Activated T-cell treated with anti-CD3 and anti-CD28 coated beads, Interleukin-2, amount 50 U/mL, for 48 hours (primary cell): ENCODE measurements around the gene SPRYD4.
"Not testable (repeated sequence)": the region's sequence is repeated elsewhere in the genome, so short reads cannot be mapped to it uniquely, and the experiment has no call there.

Experiments used
- DNase-seq, 2 experiments: peaks; one replicate each; pipeline ENCODE4 v3.0.0-alpha.2; 2020

The SPRYD4 gene

DNA sequence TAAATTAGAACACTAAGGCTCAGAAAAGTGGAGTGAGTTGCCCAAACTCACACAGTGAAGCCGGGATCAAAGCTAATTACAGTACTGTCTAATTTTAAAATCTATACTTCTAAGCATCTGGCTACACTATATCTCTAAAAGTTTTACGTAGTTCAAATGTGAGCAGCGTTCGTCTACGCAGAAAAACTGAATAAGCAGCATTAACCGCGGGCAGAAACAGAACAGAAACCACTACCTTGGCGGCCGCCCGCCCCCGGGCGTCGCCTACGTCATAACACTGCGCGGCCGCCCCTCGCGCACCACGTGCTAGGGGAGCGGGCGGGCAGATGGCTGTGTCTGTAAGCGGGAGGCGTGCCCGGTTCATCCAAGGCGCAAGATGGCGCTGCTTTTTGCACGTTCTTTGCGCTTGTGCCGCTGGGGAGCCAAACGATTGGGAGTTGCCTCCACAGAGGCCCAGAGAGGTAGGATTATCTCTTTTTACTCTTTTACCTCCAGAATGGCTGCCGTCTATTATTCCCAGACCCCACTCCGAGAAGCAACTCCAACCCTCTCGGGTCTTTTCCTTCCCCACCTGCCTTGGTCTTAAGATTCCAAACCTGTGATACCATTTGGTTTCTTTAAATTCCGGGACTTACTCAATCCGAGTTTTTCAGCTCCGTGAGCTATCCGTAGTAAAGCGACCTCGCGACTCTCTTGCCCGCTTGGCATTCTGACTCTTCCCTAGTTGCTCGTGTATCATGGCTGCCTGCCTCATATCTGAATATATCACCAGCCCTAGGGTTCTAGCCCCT is at the start of gene SPRYD4:
Gene SPRYD4, plus strand, starts transcription at position 363 of the 791 bp plus-strand sequence. Its CDS starts 14 bp downstream, at position 377.
- DNase-seq, result peak; percentile 94 to 96

DNA sequence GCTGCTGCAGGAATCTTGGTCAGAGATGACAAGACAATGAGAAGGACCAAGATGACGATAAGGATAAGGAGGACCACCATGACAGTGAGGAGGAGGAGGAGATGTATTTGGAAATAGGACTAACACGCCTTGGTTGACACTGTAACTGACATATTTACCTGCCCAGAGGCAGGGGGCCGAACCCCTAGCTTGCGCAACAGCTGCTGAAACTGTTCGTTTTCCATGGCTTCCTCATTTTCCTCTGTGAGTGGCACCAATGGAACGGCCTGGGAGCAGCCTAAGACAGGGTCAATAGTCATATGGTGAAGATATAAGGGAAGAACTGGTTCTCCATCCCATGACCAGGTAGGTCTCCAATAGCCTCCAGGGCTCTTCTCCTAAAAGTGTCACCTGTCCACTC is 48.0 kb upstream of the SPRYD4 start:
- no peak for DNase-seq

DNA sequence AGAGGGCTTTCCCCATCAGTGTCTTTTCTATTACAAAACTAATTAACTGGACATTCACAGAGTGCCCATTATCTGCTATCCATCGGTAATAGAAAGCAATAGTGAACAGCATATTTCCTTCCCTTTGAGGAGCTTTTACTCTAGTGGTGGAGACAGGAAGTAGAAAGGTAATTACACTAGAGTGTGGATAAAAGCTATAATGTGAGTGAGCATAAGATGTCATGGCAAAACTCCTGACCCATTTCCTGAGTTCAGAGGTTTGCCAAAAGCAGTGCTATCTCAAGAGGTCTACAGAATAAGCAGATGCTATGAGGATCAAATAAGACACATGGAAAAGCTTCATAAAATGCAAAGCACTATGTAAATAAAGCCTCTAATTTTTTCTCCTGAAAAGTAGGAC is 43.2 kb upstream of the SPRYD4 start:
- no peak for DNase-seq

DNA sequence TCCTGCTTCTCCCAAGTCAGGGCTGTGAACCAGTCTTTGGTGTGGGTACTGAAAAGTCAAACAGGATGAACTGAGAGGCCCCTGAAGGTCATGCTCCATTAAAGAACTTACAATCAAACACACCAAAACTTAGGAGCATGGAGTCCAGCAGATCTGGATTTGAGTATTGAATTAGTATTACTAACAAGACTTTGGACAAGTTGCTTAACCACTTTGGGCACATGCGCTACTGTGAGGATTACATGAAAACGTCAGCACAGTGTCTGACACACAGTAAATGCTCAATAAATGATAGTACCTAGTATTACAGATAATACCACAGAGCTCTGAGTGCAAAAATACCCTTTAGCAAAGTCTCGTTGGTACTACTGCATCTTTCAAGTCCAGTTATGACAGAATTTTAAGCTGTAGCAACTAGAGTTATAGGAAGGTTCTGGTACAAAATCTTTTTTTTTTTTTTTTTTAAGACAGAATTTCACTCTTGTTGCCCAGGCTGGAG is 42.4 kb upstream of the SPRYD4 start:
- DNase-seq, result no peak

DNA sequence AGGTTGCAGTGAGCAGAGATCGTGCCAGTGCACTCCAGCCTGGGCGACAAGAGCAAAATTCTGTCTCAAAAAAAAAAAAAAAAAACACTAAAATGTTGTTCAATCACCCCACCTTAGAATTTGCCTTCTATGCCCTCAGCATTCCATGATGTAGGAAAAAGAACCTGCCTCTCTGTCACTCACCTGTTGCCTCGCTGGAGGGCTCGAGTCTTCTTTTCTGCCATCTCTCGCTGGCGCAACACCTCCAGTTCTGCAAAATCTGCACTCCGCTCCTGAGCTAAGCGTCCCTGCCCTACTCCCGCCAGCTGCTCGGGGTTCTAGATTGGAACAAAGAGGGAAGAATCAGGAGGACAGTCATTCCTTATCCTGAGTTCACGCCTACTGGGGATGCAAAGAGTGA is 37.1 kb upstream of the SPRYD4 start:
- no peak for DNase-seq

DNA sequence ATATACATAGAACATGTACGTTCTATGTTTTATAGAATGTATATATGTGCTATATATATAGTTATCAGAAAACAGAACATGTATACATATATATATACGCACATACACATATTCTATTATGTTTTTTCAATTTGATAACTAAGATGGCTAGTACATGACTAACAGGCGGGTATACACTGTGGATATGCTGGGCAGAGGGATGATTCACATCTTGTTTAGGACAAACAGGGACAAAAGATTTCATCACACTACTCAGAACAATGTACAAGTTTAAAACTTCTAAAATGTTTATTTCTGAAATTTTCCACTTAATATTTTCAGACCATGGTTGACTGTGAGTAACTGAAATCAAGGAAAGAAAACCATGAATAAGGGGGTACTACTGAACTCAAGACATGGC is 36.5 kb upstream of the SPRYD4 start:
- DNase-seq, result no peak

DNA sequence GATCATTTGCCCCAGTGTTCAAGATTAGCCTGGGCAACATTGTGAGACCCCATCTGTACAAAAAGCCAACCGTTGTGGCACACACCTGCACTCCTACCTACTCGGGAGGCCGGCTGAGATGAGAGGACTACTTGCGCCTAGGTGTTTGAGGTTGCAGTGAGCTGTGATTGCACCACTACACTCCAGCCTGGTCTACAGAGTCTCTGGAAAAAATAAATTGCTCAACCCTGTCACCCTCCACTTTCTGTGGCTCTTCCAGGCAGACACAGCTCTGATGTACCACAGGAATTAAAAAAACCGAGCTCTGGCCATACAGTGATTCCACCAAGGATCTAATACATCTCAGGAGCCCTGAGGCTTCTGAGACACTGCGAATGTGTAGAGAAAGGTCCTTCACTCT is 33.5 kb upstream of the SPRYD4 start:
- DNase-seq, result no peak

DNA sequence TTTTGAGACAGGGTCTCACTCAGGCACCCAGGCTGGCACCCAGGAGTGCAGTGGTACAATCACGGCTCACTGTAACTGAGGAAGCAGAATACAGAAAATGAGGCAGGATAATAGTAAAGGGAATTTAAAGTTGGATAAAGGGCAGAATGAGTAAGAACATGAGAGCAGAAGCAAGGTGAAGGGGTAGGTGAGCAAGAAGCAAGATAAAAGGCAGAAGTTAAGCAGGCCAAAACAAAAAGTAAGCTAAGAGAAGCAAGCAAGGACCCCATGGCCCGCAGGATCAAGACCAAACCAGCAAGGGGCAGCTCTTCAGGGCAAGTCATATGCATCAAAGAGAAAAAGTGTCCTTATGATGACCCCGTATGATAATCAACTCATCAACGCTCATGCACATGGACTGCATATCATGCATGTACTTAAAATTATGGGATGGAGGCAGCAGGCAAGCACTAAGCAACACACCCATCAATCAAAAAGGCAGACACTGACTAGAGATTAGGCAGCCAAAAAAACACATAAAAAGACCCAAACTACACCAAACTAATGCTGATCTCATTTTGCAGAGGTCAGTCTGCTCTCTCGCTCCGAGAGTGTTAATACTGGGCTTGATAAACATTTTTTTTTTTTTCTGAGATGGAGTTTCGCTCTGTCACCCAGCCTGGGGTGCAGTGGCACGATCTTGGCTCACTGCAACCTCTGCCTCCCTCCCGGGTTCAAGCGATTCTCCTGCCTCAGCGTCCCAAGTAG is 30.8 kb upstream of the SPRYD4 start:
- no peak for DNase-seq

DNA sequence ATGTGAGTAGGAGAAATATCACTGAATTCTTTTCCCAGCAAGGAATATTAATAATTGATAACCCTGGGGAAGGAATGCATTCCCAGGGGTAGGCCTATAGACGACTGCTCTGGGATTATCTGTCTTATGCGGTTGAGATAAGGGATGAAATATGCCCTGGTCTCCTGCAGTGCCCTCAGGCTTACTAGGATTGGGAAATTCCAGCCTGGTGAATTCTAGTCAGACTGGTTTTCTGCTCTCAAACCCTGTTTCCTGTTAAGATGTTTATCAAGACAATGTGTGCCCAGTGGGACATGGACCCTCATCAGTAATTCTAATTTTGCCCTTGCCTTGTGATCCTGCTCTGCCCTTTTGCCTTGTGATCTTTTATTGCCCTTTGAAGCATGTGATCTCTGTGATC is 25.2 kb upstream of the SPRYD4 start:
- not testable (repeated sequence) for DNase-seq

DNA sequence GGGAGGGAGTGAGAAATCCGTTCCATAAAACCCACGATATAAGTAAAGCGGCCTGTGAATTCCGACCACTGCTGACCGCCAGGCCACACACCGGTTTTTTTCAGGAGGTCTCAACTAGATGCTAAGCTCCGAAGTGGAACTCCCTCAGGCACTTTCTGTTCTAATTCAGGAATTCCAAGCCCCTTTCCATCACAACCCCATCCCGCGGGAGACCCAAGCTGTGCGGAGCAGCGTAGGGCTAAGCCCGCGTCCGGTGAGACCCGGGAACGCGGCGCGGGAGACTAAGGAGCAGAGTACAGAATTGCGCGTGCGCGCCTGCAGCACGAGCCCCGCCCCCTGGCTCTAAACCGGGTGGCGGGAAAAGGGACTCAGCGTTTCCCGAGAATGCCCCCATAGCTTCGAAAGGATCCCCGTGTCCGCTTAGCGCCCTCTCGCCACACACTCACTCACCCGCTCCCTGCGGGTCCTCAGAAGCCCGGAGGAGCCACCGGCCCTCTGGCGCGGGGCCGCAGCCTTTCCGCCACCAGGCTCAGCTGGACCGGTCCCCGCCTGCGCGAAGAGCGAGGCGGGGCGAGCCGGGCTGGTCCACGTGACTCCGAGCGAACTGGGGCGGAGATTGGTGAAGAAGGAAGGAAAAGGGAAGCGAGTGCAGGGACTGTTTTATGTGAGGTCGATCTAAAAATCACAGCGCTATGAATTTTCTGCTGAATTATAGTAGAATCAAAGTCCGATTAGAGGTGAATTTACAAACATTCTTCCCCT is 19.3 kb upstream of the SPRYD4 start, which contains the start of gene TIMELESS:
Gene TIMELESS, minus strand, starts transcription at position 567 of the 762 bp plus-strand sequence. CDS start 15,256 bp downstream, outside the sequence.
- DNase-seq, result peak; percentile 92 to 94

DNA sequence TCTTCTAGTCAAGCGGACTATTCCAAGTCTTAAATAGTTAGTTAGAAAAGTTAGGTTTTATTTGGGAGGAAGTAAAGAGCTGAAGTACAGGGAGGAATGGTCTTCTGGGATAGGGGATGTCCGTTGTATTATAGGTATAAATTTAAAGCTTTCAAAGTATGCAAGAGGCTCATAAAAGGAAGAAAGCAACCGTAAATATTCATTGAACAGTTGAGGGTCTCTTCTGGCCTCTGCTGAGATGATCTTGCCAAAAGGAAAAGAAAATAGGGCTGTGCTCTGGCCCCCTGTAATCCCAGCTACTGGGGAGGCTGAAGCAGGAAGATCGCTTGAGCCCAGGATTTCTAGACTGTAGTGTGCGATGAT is 18.8 kb upstream of the SPRYD4 start:
- no peak for DNase-seq

DNA sequence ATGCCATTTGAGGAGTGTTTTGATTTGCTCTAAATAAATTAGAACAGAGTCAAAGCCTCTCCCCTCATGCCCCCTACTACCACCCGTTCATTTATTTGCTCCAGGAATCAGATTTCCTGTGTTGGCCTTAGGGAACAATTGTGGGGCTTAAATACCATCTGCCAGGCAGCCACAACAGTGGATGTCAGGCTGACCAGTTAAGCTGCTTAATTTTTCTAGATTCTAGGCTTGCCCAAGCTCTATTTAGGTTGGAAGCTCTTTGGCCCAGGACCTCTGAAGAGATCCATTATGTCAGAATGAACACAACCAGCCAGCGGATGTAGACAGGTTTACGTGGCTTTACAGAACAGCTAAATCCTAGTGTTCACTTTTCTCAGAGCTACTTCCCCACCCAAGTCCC is 18.1 kb upstream of the SPRYD4 start:
- DNase-seq, result no peak

DNA sequence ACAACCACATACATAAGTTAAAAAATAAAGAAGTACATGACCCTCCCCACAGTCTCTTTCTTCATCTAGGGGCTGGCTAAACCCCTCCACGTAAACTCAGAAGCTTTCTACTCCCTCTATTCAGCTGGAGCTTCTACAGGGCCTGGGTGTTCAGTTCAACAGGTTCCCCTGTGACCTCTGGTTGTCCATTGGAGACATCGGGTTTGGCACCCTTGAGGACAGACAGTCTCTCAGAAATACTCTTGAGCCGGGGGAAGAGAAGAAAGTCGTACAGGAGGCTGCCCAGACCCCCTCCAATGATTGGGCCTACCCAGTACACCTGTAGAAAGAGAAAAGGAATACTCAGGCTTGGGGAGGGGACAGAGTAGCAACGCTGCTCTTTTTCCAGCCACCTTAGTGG is 17.2 kb upstream of the SPRYD4 start:
- no peak for DNase-seq

DNA sequence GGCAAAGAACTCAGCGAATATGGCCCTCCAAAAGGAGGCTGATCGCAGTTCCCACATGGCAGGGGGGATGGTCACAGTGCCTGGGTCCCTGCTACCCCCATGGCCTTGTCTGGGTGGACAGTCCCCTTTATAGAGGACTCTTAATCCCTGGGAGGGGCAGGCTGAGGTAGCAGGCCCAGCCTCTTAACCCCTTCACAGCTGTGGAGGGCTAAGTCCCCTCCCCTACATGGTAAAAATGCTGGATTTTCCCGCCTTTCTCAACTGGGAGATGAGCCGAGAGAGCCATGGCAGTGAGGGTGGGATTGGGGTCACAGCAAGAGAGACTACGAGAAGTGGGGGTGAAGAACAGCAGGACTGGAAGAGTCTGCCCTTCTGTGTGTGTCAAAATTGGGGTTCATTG is 13.8 kb upstream of the SPRYD4 start, which contains the start of gene MIP:
Gene MIP, minus strand, starts transcription at position 101 of the 400 bp plus-strand sequence. Its CDS starts 44 bp downstream, at position 57.
- no peak for DNase-seq

DNA sequence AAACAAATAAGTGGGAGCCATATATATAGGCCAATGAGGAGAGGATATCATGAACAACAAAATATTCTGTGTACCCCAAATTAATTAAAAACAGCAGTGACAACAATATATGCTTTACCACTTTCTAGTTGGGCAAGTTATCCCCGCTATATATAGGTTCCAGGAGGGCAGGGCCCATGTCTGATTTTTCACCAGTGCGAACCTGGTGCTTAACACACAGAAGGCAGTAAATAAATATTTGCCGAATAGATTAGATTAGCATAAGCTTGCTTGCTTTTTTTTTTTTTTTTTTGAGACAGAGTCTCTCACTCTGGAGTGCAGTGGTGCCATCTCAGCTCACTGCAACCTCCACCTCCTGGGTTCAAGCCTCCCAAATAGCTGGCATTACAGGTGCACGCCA is 10.6 kb upstream of the SPRYD4 start:
- DNase-seq, result no peak

DNA sequence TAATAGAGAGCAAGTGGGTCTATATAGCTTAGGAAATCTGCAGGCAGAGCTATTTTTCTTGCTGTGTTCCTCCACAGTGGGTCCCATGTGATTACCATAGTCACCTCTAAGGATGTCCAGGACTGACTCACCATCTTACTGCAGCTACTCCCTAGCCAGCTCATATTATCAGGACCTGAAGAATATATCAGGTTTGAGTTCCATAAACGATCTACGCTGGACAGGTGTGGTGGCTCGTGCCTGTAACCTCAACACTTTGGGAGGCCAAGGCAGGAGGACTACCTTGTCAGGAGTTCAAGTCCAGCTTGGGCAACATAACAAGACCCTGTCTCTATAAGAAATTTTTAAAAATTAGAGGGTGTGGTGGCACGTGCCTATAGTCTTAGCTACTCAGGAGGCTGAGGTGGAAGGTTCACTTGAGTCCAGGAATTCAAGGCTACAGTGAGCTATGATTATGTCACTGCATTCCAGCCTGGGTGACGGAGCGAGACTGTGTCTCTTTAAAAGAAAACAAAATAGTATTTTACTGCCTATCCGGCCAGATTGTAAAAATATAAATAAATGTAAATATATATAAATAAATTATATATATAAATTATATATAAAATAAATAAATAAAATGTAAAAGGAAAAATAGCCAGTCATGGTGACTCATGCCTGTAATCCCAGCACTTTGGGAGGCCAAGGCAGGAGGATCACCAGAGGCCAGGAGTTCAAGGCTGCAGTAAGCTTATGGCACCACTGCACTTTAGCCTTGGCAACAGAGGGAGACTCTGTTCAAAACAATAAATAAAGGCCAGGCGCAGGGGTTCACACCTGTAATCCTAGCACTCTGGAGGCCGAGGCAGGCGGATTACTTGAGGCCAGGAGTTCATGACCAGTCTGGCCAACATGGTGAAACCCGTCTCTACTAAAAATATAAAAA is 6.9 kb upstream of the SPRYD4 start:
- no peak for DNase-seq

DNA sequence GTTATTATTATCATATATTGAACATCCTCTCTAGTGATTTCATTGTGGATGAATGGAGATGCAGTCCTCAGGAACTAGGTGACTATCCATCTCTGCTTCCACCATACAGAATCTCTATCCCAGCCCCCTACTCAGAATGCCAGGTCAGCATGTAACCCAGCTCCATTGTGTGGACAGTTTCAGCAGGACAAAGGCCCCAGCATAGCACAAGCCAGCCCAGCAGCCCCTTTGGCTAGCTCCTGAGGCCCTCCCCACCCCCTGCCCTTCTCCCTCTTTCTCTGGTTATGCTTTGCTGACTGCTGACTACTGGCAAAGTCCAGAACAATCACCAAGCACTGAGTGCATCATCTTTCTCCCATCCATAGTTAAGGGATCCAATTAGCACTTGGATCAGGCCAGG is 5.8 kb upstream of the SPRYD4 start:
- no peak for DNase-seq

DNA sequence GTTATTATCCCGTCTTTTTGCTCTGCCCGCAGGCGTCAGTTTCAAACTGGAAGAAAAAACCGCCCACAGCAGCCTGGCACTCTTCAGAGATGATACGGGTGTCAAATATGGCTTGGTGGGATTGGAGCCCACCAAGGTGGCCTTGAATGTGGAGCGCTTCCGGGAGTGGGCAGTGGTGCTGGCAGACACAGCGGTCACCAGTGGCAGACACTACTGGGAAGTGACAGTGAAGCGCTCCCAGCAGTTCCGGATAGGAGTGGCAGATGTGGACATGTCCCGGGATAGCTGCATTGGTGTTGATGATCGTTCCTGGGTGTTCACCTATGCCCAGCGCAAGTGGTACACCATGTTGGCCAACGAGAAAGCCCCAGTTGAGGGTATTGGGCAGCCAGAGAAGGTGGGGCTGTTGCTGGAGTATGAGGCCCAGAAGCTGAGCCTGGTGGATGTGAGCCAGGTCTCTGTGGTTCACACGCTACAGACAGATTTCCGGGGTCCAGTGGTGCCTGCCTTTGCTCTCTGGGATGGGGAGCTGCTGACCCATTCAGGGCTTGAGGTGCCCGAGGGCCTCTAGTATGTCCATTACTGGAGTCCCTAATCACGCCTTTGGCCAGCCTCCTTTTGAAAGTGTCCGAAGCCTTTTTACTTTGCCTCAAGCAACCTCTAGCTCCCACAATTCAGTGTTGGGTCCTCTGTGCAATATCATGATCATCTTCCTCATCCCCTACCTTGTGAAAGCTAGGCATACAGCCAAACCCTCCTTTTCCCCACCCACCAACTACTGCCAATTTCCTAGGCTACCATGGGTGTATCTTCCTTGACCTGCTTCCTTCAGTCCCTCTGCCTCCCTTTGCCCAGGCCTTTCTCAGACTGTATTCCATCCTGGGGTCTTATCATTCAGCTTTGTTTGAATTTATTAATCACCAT is 891 bp downstream of the SPRYD4 start:
- peak; percentile 38 to 41 for DNase-seq

DNA sequence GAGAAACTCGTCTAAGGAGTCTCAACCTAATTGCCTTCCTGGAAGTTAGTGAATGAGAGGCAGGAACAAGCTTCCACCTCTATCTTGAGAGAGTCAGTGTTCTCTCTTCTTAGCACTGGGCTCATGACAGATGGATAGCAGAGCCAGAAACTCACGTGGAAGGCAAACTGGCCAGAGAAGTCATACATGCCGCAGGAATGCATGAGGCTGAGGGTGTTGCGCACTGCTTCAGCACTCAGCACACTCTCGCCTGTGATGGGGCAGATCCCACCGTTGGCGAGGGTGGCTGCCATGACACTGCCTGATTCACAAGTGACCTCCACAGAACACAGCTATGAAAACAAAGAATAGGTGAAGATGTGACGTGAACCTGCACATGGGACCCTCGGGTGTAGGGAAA is 6.0 kb downstream of the SPRYD4 start:
- no peak for DNase-seq

DNA sequence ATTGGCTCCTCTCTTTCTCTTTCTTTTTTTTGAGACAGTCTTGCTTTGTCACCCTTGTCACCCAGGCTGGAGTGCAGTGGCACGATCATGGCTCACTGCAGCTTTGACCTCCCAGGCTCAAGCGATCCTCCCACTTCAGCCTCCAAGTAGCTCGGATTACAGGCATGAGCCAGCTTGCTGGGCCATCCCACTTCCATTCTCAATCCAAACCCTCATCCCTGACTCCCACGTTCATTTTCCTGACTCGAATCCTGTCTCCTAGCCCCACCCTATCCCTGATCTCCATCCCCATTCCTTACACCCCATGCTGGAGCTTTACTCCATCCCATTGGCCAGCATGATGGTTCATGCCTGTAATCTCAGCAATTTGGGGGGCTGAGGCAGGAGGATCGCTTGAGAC is 7.8 kb downstream of the SPRYD4 start:
- DNase-seq, result no peak

DNA sequence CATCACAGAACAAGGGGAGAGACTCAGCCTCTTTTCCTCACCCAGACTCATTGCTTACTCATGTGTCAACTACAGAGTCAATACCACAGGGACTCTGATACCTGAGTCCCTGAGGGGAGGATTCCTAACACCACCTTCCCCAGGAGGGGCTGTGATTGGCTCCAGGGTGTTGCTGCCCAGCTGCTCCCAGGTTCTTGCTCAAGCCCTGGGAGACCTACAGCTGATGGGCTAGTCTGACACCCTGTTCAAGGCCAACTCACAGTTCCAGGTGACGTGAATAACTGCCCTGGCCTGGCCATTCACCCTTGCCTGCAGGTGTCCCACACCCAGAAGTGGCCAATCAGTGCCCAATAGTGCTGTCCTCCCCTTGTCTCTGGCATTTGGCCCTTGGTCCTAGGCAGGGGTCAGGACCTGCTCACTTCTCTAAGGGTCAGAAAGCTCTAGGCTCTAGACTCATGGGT is 8.6 kb downstream of the SPRYD4 start:
- DNase-seq, result no peak
